Epithelial cell of proximal tubule (primary cell): ENCODE data around the gene PNLIPRP2. TPM values are rescaled to one million over a fixed set of nuclear protein-coding genes. Genes with fewer than 3 reads are reported as not detected.

Experiments
- DNase-seq: peaks from one replicate; pipeline ENCODE4 v3.0.0-alpha.2; 2011; ENCODE audit warnings: low read depth
- H3K4me3 ChIP-seq: 2 replicates; pipeline ENCODE4 v1.5.1; 2011; ENCODE audit warnings: low read depth, mild to moderate bottlenecking, low read length
- total RNA-seq: library from RNA; depleted of rRNA; stranded (reverse); fragments of >200 nt; gene quantifications from 2 replicates; pipeline ENCODE4 v1.2.3, GENCODE V29; 2015
- TF ChIP-seq, protein P1 (sequence below): conservative IDR thresholded peaks from 2 replicates; pipeline ENCODE4 v1.5.1; 2012; ENCODE audit warnings: low read depth, mild to moderate bottlenecking, low read length

The PNLIPRP2 gene
- total RNA-seq = not detected in 2 replicates

DNA sequence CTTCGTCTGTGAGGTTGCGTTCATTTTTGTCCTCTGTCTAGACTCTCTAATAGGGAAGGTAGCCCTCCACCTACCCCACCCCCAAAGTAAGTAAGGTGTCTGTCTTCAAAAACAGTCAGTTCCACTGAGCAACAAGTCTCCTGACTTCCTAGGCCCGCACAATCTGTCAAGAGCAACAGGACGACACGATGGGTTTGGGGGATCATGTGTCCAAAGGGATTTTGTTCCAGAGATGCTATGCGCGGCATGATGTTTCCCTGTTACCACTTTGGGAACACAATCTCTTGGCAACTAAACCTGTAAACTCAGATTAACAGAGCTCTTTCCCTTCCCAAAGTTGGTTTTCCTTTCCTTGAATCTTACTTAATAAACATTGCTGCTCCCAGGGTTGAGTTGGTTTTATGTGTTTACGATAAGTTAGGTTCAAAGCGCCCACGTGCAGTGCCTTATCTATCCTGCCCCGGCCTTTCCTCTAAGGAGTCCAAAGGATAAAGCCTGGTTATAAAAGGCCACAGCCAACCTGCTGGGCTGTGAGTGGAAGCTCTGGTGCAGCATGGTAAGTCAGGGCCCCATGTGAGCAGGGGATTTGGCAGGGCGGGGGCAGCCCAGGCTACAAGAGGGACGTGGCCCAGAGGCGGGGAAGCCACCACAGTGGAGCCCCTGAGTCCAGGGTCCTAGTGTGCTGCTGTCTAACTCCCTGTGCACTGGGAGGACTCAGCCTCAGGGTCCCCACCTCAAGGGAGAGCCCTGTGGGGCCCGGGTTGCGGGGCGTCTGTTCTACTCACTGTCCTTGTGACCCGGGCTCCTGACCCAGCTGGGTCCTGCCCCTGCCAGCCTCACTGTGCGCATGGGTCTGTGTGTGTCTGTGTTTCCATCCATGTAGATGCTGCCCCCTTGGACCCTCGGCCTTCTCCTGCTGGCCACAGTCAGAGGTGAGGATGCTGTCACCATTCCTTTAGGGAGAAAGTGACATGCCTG is at the start of gene PNLIPRP2:
TSS of gene PNLIPRP2 (plus strand) at position 531 of the 978 bp plus-strand sequence.
- no peak for DNase-seq
- TF ChIP-seq, protein P1, sequence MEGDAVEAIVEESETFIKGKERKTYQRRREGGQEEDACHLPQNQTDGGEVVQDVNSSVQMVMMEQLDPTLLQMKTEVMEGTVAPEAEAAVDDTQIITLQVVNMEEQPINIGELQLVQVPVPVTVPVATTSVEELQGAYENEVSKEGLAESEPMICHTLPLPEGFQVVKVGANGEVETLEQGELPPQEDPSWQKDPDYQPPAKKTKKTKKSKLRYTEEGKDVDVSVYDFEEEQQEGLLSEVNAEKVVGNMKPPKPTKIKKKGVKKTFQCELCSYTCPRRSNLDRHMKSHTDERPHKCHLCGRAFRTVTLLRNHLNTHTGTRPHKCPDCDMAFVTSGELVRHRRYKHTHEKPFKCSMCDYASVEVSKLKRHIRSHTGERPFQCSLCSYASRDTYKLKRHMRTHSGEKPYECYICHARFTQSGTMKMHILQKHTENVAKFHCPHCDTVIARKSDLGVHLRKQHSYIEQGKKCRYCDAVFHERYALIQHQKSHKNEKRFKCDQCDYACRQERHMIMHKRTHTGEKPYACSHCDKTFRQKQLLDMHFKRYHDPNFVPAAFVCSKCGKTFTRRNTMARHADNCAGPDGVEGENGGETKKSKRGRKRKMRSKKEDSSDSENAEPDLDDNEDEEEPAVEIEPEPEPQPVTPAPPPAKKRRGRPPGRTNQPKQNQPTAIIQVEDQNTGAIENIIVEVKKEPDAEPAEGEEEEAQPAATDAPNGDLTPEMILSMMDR = no peak
- no peak within 1 kb of the TSS for H3K4me3 ChIP-seq

GRCh38 chr10:116574797-116575196 is 46.0 kb upstream of the PNLIPRP2 start:
- no peak overlapping the region for H3K4me3 ChIP-seq
- DNase-seq = no peak
- TF ChIP-seq, protein P1 = no peak

DNA sequence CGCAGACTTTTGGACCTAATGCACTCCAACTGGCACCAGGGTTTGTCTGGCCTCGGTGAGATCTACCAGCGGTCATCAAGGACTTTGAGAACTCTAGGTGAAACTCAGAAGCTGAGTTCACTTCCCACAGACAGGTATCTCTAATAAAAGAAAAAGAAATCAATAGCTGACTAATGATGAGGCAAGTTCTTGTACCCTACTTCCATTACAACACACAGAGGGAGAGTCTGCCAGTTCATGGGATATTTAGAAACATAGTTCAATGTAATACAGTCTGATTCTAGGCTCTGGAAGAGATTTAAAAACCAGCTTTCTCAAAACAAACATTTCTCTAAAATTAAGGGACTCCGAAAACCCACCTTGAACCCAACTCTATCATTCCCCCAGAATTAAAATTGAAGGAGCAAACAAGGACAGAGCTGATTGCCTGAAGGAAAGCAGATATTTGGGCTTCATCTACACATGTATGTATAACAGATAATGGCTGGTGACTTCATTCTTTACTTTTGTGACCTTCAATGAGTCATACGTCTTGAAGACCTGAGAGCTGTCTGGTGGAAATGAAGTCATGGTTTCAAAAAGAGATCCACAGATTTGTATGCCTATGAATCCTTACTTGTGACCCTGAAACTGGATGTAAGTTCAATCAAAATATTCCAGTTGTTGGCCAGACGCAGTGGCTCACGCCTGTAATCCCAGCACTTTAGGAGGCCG is 32.7 kb upstream of the PNLIPRP2 start:
- TF ChIP-seq, protein P1 = no peak
- H3K4me3 ChIP-seq = no peak overlapping the region
- no peak for DNase-seq

DNA sequence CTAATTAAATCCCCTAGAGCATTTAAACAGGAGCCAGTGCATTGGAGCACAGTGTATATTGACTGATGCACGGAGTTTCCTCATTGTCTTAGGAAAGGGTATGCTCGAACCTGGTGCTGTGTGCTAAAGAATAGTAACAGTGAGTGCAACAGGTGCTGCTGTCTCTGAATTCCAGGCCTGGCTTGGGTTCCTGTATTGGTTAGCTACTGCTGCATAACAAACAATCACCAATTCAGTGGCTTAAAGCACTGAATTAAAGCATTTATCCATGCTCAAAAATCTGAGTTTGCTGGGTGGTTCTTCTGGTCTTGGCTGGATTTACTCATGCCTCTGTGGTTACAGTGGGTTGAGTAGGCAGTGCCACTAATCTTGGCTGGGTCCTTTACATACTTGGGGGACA is 31.8 kb upstream of the PNLIPRP2 start:
- TF ChIP-seq, protein P1 = no peak
- DNase-seq = no peak
- H3K4me3 ChIP-seq = no peak overlapping the region

DNA sequence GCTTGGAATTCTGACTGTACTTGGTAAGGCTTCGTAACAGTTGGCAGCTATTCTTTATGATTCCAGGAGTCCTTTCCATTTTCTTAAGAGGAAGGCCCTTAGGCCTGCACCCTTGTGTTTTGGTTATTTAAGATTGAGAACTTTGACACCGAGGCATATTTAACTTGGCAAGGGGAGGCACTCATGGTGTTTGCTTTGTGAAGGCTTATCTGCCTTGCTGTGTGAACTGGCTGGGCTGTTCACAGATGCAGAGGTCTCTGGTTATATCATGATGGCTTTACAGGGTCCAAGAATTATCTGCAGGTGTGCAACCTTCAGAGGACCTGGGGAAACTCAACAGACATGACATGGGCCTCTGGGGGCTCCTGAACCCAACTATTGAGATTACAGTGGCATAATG is 30.8 kb upstream of the PNLIPRP2 start:
- no peak overlapping the region for H3K4me3 ChIP-seq
- TF ChIP-seq, protein P1 = no peak
- no peak for DNase-seq

DNA sequence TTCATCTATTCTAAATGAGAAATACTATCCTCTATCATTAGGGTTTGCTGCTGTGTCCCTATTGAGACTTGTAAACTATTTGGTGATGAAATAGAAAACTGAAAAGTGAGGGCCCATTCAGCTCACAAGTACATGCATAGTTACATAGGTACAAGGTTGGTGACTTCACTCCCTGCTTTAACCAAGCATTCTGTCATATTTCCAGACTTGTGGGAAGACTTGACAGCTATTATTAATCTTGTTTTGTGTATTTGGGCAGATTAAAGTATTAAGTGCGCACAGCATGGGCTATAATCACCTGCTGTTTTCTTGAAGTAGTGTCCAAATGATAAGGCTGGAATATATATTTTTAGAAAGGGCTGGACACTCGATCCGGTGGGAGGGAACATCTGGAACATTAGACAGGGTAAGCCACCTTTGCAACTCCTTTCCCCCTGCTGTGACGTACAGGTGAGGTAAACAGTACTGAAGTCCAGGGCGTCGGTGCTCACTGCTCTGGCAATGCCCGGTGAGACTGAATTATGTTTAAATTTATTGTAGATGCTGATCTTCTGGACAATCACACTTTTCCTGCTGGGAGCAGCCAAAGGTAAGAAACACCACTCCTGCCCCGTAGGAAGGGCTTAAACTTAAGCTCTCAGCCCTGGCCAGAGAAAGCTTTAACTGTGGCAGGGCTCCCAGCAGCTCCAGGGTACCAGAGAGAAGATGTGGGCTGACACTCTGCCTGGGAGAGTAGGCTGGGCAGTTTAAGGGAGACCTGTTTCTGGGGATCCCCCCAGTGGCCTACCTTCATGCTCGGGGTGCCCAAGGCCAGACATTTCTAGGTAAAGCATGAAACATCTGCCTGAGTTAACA is 29.9 kb upstream of the PNLIPRP2 start, which contains the start of gene PNLIPRP1:
TSS of gene PNLIPRP1 (plus strand) at position 370 of the 855 bp plus-strand sequence. CDS start at position 541, 171 bp downstream.
- no peak for DNase-seq
- TF ChIP-seq, protein P1 = no peak
- H3K4me3 ChIP-seq = no peak within 1 kb of the TSS
